ENCODE measurements around the gene GNPTG.

- no peak for TF ChIP-seq MYC (IDR thresholded peaks at IDR 0.05; ENCODE audit: low read depth, low read length)
- no peak for TF ChIP-seq CTCF (IDR thresholded peaks at IDR 0.05; ENCODE audit: low read depth, low read length)
- TF ChIP-seq MAX (IDR thresholded peaks at IDR 0.05; ENCODE audit: low read depth, low read length) = no peak
- no peak for TF ChIP-seq POLR2A (IDR thresholded peaks at IDR 0.05; ENCODE audit: extremely low read depth, insufficient read length)
These were observed 5.1 kb upstream of the GNPTG start for GRCh38 chr16:1346422-1347285.
